Measurements from ENCODE around the gene SPEG.

DNA sequence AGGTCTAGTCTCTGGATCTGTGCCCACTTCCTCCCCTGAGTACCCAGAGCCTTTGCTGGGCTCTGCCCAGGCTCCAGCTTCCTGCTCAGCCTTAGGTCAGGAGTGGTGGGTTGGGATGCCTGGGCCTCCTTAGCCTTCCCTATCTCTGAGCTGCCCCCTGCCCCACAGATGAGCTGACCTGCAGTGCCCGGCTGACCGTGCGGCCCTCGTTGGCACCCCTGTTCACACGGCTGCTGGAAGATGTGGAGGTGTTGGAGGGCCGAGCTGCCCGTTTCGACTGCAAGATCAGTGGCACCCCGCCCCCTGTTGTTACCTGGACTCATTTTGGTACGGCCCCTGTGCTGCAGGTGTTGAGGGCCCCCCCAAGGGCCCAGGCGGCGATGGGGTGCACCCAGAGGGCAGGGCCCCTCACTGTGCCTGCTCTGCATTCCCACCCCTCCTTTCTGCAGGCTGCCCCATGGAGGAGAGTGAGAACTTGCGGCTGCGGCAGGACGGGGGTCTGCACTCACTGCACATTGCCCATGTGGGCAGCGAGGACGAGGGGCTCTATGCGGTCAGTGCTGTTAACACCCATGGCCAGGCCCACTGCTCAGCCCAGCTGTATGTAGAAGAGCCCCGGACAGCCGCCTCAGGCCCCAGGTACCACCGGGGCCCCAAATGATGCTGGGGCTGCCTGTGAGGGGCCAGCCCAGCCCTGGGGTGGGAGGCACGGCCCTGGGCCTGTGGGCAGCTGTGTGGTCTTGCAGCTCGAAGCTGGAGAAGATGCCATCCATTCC is 34.0 kb downstream of the SPEG start:
- no peak for TF ChIP-seq YY1 (IDR thresholded peaks at IDR 0.05; ENCODE audit: low read depth)
- TF ChIP-seq FOXM1 (IDR thresholded peaks at IDR 0.05; ENCODE audit: borderline replicate concordance, low read depth) = no peak
- TF ChIP-seq TCF12 (IDR thresholded peaks at IDR 0.05; ENCODE audit: low read depth) = no peak
- TF ChIP-seq EGR1 (IDR thresholded peaks at IDR 0.05) = no peak
- no peak for TF ChIP-seq RAD21 (IDR thresholded peaks at IDR 0.05; ENCODE audit: low read depth)
- TF ChIP-seq, protein P1, sequence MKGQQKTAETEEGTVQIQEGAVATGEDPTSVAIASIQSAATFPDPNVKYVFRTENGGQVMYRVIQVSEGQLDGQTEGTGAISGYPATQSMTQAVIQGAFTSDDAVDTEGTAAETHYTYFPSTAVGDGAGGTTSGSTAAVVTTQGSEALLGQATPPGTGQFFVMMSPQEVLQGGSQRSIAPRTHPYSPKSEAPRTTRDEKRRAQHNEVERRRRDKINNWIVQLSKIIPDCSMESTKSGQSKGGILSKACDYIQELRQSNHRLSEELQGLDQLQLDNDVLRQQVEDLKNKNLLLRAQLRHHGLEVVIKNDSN (IDR thresholded peaks at IDR 0.05) = no peak
